AG04449 (cell line): ENCODE data around the gene ZNF169.
"Not testable (repeated sequence)": the region's sequence is repeated elsewhere in the genome, so short reads cannot be mapped to it uniquely, and the experiment has no call there.

Experiments
- CTCF ChIA-PET: fragments of 350-600 bp; formaldehyde crosslinking; extraction: SDS; loops from one replicate; lab custom pipeline; 2021; ENCODE audit warnings: antibody characterized with exemption; lab: Yijun Ruan, JAX
- POLR2A ChIA-PET: fragments of 400-600, 350-600 bp; formaldehyde crosslinking; extraction: SDS; loops from one replicate; lab custom pipeline; 2020; ENCODE audit warnings: antibody characterized with exemption, inconsistent platforms; lab: Yijun Ruan, JAX
- DNase-seq: peaks from one replicate; pipeline ENCODE4 v3.0.0-alpha.2; 2010; ENCODE audit warnings: low read depth, low spot score
- H3K4me3 ChIP-seq: 2 replicates; pipeline ENCODE4 v1.5.1; 2011; ENCODE audit warnings: low read depth, mild to moderate bottlenecking, control low read depth, low read length

ZNF169 gene

DNA sequence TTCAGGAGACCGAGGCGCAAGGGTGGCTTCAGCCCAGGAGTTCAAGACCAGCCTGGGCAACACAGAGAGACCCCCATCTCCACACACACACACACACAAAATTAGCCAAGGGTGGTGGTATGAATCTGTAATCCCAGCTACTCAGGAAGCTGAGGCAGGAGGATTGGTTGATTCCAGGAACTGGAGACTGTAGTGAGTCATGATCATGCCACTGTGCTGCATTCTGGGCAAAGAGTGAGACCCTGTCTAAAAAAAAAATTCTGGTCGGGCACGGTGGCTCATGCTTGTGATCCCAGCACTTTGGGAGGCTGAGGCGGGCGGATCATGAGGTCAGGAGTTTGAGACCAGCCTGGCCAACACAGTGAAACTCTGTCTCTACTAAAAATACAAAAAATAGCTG is 80.6 kb downstream of the ZNF169 start:
- POLR2A ChIA-PET, DNase-seq, H3K4me3 ChIP-seq, CTCF ChIA-PET: not testable (repeated sequence)

DNA sequence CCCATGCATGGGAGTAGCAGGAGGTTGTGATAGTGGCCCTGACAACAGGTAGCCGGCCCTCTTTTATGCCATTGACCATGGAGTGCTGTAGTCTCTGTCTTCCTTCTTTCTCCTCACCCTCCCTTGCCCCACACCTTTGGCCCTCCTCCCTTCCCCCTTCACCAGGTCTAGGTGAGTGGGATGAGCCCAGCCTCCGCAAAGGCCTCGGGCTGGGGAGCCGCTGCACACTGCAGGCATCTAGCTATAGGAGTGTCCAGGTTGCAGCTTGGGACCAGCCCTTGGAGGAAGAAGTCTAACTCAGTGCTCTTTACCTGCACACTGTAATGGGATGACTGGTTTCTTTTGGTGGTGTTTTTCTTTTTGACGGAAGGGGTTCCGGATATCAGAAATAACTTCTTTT is 81.7 kb downstream of the ZNF169 start:
- CTCF ChIA-PET, POLR2A ChIA-PET, DNase-seq, H3K4me3 ChIP-seq: not testable (repeated sequence)

DNA sequence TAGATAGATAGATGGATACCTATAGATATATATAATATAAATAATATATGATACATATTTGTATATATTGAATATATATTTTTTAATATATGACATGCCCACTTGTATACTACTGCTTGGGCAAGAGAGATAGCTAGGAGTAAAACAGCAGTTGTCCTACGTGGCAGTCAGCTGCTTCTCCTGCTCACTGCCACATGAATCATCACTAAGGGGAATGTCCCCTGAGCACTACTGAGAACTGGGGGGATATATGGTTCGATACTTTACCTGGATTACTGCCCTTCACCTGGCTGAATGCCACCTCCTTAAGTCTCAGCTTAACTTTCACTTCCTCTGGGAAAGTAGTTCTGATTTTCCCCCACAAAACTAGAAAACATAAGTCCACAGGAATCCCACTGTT is 82.6 kb downstream of the ZNF169 start:
- H3K4me3 ChIP-seq, POLR2A ChIA-PET, CTCF ChIA-PET, DNase-seq: not testable (repeated sequence)

DNA sequence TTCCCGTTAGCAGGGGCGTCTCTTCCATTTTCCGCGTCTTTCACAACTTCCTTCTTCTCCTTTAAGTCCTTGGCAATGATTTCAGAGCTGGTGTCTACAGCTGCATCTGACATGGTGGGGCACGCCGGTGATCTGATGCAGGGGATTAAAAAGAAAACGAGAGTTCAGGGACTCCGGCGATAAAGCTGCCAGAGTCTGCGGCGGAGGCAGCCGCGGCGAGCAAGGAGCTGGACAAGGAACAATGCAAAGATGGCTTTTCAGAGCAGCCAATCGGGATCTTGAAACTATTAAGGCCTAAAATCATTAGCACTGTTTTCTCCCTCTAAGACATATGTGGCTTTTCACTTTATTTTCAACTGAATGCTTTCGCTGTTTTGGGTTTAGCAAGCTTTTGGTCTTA is 88.4 kb downstream of the ZNF169 start:
- DNase-seq, CTCF ChIA-PET, H3K4me3 ChIP-seq, POLR2A ChIA-PET: not testable (repeated sequence)

DNA sequence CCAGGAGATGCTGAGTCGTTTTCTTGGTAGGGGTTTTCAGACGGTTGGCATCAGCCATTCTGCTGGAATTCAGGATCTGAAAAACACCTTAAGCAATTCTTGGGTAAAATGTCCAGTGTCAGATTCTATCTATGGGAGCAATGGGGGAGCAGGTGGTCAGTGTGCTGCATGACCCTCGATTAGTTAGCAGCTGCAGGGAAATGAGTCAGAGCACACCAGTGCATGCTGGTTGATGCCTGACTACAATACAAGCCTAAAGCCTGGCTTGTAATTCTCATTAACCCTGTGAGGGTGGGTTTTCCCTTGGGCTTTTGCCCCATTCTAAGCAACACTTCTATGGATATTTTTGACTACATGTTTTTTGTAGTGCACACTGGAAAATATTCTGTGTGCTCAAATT is 89.7 kb downstream of the ZNF169 start:
- H3K4me3 ChIP-seq, DNase-seq, CTCF ChIA-PET, POLR2A ChIA-PET: not testable (repeated sequence)
